Stimulated activated CD4-positive, alpha-beta T cell treated with anti-CD3 and anti-CD28 coated beads, Interleukin-15, amount 100 ng/mL, for 24 hours (primary cell): ENCODE measurements around the gene CALM1.

Experiments used
- DNase-seq: peaks from one replicate; pipeline ENCODE4 v3.0.0-alpha.2; 2020

CALM1 gene

GRCh38 chr14:90396341-90397339 lies at the start of gene CALM1:
Gene CALM1 (plus strand): TSS chr14:90397029. CDS start chr14:90397231, 202 bp downstream.
- DNase-seq = peak; percentile 95

DNA sequence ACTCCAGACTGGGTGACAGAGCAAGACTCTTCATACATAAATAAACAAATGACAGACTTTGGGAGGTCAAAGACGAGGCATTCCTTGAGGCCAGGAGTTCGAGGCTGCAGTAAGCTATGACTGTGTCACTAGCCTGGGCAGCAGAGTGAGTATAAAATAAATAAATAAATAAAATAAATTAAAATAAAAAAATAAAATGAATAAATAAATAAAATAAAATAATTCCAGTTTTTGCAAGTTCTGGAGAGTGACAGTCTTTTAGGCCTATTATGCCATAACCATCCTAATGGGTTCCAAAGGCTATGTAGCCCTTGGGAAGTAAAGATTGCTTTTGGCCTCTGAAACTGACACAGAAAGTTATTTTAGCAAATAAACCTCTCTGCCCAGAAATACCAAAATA lies 48.6 kb upstream of the CALM1 start:
- no peak for DNase-seq

- DNase-seq = peak; percentile 17
These were observed 47.1 kb upstream of the CALM1 start for GRCh38 chr14:90349739-90350138.

DNA sequence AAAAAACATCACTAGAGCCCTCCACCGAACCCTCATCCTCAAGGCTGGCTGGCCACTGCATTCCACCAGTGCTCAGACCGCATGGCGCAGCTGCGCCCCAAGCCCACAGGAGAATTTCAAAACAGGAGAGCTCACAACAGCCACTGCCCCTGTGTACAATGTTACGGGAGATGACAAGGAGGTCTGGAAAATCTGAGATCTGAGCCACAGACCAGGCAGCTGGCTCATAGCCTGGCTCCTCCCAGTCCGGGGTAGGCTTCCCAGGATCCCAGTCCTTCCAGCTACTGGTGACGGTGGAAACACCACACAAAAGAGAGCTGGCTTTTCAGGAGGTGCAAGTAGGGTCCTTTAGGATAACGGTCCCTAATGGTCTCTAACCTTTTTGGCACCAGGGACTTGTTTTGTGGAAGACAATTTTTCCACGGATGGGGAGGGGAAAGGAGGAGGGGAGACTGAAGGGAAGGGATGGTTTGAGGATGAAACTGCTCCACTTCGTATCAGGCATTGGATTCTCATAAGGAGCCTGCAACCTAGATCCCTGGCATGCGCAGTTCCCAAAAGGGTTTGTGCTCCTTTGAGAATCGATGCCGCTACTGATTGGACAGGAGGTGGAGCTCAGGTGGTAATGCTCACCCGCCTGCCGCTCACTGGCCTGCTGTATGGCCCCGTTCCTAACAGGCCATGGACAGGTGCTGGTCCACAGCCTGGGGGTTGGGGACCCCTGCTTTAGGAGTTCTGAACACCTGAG lies 42.1 kb upstream of the CALM1 start:
- no peak for DNase-seq

- DNase-seq = no peak
These were observed 41.0 kb upstream of the CALM1 start for GRCh38 chr14:90355540-90356518.

DNA sequence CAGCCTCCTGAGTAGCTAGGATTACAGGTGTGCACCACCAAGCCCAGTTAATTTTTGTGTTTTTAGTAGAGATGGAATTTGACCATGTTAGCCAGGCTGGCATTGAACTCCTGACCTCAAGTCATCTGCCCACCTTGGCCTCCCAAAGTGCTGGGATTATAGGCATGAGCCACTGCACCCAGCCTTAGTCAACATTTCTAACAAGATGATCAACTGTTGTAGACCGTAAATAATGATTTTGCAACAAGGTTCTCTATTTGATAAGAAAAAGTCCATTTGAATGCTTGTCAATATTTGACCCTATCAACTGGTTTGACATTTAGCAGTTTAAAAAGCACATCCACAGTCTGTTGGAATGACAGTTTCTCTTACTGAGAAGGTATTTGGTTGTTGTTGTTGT lies 39.9 kb upstream of the CALM1 start:
- DNase-seq = no peak

DNA sequence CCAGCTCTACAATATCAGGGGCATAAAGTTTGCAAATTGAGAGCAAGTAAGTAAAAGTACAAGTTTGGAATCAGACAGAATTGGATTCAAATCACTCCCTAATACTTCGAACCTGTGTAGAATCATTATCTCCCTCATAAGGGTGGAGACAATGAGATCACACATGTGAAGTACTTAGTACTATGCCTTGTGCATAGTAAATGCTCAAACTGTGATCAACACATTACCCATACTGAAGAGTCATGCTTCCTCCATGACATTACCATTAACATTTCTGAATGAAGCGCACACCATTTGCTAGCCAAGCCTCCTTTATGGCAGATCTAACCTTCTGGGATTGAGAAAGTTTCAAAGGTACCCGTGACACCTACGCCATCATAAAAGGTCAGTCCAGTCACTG lies 38.5 kb upstream of the CALM1 start:
- no peak for DNase-seq

DNA sequence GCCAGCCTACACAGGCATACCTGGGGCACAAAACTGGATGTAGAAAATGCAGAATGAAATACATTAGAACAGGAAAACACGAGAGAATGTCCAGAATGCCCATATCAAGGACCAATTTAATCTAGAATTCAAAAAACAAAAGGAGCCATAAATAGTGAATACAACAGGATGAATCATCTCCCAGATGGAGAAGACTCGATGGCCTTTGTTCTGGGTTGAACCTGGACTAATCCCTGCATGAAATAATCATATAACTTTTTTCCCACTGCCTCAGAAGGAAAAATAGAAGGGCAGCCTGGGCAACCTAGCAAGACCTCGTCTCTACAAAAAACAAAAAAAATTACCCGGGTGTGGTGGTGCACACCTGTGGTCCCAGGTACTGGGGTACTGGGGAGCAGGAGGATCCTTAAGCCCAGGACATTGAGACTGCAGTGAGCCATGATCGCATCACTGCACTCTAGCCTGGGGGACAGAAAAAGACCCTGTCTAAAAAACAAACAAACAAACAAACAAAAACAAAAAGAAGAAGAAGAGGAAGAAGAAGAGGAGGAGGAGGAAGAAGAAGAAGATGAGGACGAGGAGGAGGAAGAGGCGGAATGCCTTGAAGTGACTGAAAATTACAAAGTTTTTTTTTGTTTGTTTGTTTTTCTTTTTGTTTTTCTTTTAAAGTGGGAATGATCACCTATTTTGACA lies 34.8 kb upstream of the CALM1 start:
- DNase-seq = no peak

- no peak for DNase-seq
These were observed 34.3 kb upstream of the CALM1 start for GRCh38 chr14:90362558-90362896.

DNA sequence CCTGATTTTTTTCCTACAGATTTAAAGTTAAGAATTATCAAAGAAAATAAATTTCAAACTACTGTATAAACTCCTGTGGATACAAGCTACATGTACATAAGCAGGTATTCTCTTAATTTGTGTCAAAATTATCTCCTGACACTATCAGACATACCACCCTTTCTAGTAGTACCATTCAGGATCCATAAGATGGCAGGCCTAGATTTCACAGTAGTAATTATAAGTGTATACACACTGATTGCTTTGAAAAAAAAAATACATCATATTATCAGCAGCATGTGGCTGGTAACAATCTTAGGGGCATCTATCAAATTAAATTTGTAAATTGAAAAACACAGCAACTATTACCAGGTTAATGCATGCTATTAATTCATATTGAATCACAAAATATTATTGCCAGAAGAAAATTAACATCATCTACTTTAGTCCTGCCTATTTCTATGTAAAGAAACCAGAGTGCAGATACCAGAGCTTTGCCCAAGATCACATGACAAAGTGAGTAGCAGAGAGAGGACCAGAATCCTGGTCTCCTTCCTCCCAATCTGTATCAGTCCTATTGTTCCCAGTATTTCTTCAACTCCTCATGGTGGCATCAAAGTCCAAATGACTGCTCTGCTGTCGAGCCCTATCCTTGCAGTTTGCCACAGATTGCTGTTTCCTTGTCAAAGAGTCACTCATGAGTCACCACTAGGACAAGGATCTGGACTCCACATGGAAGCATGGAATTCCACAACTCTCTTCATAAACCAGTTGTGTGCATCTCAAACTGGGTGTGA lies 27.7 kb upstream of the CALM1 start:
- no peak for DNase-seq

- no peak for DNase-seq
These were observed 22.9 kb upstream of the CALM1 start for GRCh38 chr14:90373887-90374286.

- no peak for DNase-seq
These were observed 22.0 kb upstream of the CALM1 start for GRCh38 chr14:90374813-90375212.

- DNase-seq = no peak
These were observed 20.9 kb upstream of the CALM1 start for GRCh38 chr14:90375934-90376333.

GRCh38 chr14:90378249-90378648 lies 18.6 kb upstream of the CALM1 start:
- DNase-seq = no peak

DNA sequence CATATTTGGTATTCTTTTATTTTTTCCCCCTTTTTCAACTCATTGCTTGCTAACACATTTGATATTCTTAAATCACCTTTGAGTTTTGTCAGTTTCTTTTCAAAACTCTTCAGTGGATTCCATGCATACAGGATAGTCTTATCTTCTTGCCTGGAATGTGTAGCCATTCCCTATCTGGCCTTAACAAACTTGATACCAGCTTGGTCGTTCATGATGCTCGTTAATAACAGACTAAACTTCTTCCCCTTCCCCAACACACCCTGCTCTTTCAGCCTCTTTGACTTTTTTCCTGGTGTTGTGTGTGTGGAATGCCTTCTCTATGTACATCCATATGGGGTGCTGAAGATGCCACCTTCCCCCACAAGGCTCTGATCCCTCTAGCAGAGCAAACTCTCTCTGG lies 17.7 kb upstream of the CALM1 start:
- DNase-seq = no peak

DNA sequence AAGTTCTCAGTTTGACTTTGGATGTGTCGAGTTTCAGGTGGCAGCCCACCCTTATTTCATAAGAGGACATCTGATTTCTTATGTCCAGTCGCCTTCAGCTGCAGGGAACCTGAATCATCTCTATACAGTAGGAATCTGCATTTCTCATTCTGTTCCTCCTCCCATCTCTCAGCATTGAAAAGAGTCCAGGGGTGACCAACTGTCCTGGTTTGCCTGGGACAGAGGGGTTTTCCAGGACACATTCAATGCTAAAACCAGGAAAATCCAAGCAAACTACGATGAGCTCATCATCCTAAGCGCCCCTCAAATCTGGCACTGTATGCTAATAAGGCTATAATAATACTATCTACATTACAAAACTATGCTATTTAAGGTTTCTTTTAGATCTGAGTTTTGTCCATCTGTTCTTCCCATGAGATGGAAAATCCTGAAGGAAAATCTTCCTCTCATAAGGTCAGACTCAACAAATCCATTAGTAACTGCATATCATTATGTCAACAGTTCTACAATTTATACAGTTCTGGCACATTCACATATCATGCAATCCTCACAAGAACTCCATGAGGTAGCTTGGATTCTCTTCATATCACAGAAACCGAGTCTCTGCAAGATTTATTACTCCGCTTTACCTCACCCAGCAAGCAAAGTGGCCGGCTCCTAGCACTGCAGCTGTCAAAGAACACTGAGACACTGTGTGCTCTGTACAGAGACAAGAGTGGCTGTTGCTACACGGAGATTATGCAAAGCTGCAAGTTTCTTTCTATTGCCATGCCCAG lies 15.6 kb upstream of the CALM1 start:
- no peak for DNase-seq

- DNase-seq = peak; percentile 46
These were observed 14.8 kb upstream of the CALM1 start for GRCh38 chr14:90381999-90382451.

DNA sequence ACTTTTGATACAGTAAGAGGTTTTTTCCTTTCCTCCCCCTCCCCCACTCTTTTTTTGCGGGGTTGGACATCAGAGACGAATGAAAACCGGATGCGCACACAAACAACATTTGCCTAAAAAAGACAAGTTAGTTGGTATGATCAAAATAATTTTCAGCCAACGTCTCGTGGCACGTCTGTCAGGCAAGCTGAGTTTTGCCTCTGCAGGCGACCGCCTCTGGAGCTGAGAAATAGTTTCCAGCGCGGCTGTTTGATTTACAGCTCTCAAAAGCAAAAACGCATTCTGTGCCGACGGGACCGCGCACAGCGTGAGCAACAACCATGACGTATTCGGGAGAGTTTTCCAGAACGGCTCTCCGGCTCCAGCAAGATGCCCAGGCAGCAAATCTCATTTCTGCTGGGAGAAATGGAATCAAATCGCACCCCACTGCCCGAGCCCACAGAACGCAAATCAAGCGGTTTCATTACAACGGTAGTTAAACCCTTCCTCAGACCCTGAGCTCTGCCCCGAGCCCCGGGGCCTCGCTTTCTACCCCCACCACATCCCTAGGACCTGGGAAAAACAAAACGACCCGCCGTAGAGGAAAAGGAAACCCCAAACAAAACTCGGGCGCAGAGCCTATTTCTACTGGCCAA lies 14.2 kb upstream of the CALM1 start:
- DNase-seq = peak; percentile 79

DNA sequence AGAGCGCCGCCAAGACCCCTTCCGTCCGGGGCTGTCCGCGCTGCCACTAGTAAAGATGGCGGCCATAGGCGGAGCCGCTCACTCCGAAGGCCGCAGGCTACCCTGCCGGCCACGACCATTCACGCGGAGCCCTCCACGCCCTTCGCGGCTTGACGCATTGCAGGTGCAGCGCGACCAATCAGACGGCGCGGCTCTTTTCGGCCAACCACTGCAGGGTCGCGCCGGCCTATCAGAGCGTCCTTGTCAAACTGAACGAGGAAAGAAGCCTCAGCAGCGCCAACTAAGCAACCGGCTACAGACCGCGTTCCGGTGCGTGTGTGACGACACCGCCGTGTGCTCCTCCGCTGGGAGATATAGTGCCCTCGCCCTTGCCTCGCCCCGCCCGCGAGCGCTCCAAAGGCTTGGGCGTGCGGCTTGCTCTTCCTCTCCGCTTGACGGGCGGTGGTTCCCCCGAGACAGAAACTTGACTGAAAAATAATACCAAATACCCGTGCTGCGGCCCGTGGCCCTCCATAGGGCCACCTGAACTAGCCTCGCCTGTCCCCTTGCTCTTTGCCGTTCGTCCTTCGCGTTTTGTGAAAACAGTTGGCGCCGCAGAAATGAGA lies 13.6 kb upstream of the CALM1 start:
- DNase-seq = peak; percentile 98
